Ovary (tissue), 9 donors: ENCODE results near the gene SIL1. TPM values are rescaled to one million over a fixed set of nuclear protein-coding genes. Genes with fewer than 3 reads are reported as not detected.

Source experiments
- DNase-seq, 5 donors: peaks; one replicate each; pipeline ENCODE4 v3.0.0-alpha.2; 2019 to 2020
- H3K27ac ChIP-seq, 2 donors: fragments of 200-600 bp; one replicate each; pipeline versions ENCODE4 v1.5.1 to v1.8.0; 2019 to 2022
- H3K27me3 ChIP-seq: fragments of 200-600 bp; one replicate; pipeline ENCODE4 v1.8.0; 2022
- H3K36me3 ChIP-seq: fragments of 200-600 bp; sonication (generic); one replicate; pipeline ENCODE4 v1.5.1; 2019
- H3K4me1 ChIP-seq: one replicate; pipeline ENCODE4 v1.8.1; 2013; ENCODE audit warnings: mild to moderate bottlenecking, moderate library complexity; ENCODE audit not compliant: insufficient read depth
- H3K4me3 ChIP-seq: fragments of 200-600 bp; sonication (generic); one replicate; pipeline ENCODE4 v1.5.1; 2017
- H3K9me3 ChIP-seq, 2 donors: fragments of 200-600 bp in 1 of 2; sonication (generic) in 1 of 2; one replicate each; pipeline versions ENCODE4 v1.5.1 to v1.8.1; 2013 to 2019; ENCODE audit warnings: mild to moderate bottlenecking in 1 of 2, moderate library complexity in 1 of 2
- EP300 ChIP-seq: sonication (generic); formaldehyde crosslinking; IDR thresholded peaks from one replicate; pipeline ENCODE4 v1.6.1; 2017; ENCODE audit warnings: antibody characterized with exemption
- POLR2A ChIP-seq: fragments of 450-650 bp; IDR thresholded peaks from one replicate; pipeline ENCODE4 v1.6.1; 2017; ENCODE audit warnings: antibody characterized with exemption, mild to moderate bottlenecking, moderate library complexity
- WGBS, 3 donors: extraction: QIAGEN DNeasy Blood & Tissue Kit in 1 of 3; methylation state at CpG; one replicate each; pipeline versions ENCODE4 v1.1.5 to v1.1.7; 2013 to 2017; 5-methylcytosine and 5-hydroxymethylcytosine counted together
- intact Hi-C, 4 donors: fragments of 100-400 bp; cut with DNase I; formaldehyde crosslinking; loops; one replicate each; pipeline versions ENCODE4 v1.11.0 to v1.15.1; 2022 to 2023
- polyA plus RNA-seq, 2 donors: library from polyadenylated mRNA; stranded (reverse); fragments of 200-250 nt in 1 of 2; fragments of 350-450 nt in 1 of 2; fragmentation: Illumina TruSeq in 1 of 2; extraction: RNeasy Lipid Tissue Mini Kit (QIAGEN cat#74804) in 1 of 2; gene quantifications; one replicate each; pipeline ENCODE4 v1.2.3, GENCODE V29; 2013 to 2014
- total RNA-seq, 7 donors: library from RNA; depleted of rRNA in 2 of 7; stranded (reverse); fragments of >200 nt in 2 of 7; fragmentation: NEBNext Ultra II Directional in 3 of 7; extraction: Animal tissue kit (Norgen Biotek cat#: 25700) in 3 of 7; gene quantifications; one replicate each; pipeline versions ENCODE4 v1.1.0 to v1.2.4, GENCODE V29; 2016 to 2023
- TF ChIP-seq, protein P1 (sequence below), 3 donors: fragments of 450-650 bp in 2 of 3; fragments of 200-600 bp in 1 of 3; IDR thresholded peaks; one replicate each; pipeline versions ENCODE4 v1.5.1 to v1.8.0; 2016 to 2022; ENCODE audit warnings: antibody characterized with exemption in 3 of 3, mild to moderate bottlenecking in 1 of 3
- donor health status: DM: no; HTN: no; CAD: no; lungs with moderate emphysema.
- donor health status: DM: no; HTN: no; CAD: no.
- donor health status: Bipolar disorder and iron deficiency.
- donor health status: DM: yes; HTN: yes; CAD: no.
- donor health status: DM: no; HTN: no; CAD: no.
- donor health status: DM: yes; HTN: yes; CAD: no.

Gene SIL1
- total and polyA plus RNA-seq, 9 donors, result 15.7 to 93.0 (median 34.9) TPM

- H3K9me3 ChIP-seq, result no peaks in the 10 kb centered on the region
- no peak overlapping the region for H3K27ac ChIP-seq
- 91 to 96% (median 96%) methylated on average over 3 of the region's 3 CpGs for WGBS, 3 donors
- H3K4me3 ChIP-seq, result no peak overlapping the region
- no peaks in the 10 kb centered on the region for H3K4me1 ChIP-seq
- TF ChIP-seq EP300, result no peak
- TF ChIP-seq, protein P1, sequence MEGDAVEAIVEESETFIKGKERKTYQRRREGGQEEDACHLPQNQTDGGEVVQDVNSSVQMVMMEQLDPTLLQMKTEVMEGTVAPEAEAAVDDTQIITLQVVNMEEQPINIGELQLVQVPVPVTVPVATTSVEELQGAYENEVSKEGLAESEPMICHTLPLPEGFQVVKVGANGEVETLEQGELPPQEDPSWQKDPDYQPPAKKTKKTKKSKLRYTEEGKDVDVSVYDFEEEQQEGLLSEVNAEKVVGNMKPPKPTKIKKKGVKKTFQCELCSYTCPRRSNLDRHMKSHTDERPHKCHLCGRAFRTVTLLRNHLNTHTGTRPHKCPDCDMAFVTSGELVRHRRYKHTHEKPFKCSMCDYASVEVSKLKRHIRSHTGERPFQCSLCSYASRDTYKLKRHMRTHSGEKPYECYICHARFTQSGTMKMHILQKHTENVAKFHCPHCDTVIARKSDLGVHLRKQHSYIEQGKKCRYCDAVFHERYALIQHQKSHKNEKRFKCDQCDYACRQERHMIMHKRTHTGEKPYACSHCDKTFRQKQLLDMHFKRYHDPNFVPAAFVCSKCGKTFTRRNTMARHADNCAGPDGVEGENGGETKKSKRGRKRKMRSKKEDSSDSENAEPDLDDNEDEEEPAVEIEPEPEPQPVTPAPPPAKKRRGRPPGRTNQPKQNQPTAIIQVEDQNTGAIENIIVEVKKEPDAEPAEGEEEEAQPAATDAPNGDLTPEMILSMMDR (IDR thresholded peaks at IDR 0.05), result no peak
- no peak for TF ChIP-seq POLR2A
- DNase-seq, result no peak
- intact Hi-C loops, result no loop called here
- no peaks in the 10 kb centered on the region for H3K27me3 ChIP-seq
- H3K36me3 ChIP-seq, result no peaks in the 10 kb centered on the region
These were observed 34.1 kb downstream of the SIL1 start for GRCh38 chr5:139164020-139164419.

GRCh38 chr5:139162448-139162847, 35.7 kb downstream of the SIL1 start:
- 82 to 86% (median 85%) methylated on average over 4 of the region's 4 CpGs for WGBS, 3 donors
- Histone ChIP-seq H3K36me3 (no peaks in the 10 kb centered on the region), H3K27ac (no peak overlapping the region), H3K4me1 (no peaks in the 10 kb centered on the region), H3K4me3 (no peak overlapping the region), H3K9me3 (no peaks in the 10 kb centered on the region), H3K27me3 (no peaks in the 10 kb centered on the region)
- DNase-seq, result no peak
- intact Hi-C loops, result no loop called here
- no peak for TF ChIP-seq EP300
- TF ChIP-seq, protein P1 (IDR thresholded peaks at IDR 0.05), result no peak
- TF ChIP-seq POLR2A, result no peak

DNA sequence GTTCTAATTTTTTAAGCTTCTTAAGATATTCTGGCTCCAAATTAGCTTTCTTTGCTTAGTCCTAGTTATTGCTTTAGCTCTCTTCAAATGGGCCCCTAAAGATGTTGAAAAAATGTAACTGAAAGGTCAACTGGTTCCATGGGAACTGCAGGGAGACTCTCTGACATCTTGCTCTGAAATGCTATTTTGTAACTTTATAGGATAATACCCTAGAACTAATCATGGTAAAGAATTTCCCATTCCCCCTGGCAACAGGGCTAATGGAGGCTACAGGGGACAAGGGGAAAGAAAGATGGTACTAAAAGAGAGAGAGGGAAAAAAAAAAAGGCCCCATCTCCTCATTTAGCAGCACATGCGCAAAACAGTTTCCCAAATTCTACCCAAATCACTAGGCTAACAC, 39.4 kb downstream of the SIL1 start:
- intact Hi-C loops, result no loop called here
- Histone ChIP-seq H3K4me1 (peaks cover 2% of the 10 kb centered on the region), H3K36me3 (no peaks in the 10 kb centered on the region), H3K27me3 (no peaks in the 10 kb centered on the region), H3K9me3 (no peaks in the 10 kb centered on the region), H3K27ac (no peak overlapping the region), H3K4me3 (no peak overlapping the region)
- DNase-seq, result no peak
- 94 to 100% (median 100%) methylated on average over 1 of the region's 1 CpG for whole genome bisulfite sequencing, 3 donors
- TF ChIP-seq POLR2A (no peak), EP300 (no peak)
- TF ChIP-seq, protein P1 (IDR thresholded peaks at IDR 0.05), result no peak

DNA sequence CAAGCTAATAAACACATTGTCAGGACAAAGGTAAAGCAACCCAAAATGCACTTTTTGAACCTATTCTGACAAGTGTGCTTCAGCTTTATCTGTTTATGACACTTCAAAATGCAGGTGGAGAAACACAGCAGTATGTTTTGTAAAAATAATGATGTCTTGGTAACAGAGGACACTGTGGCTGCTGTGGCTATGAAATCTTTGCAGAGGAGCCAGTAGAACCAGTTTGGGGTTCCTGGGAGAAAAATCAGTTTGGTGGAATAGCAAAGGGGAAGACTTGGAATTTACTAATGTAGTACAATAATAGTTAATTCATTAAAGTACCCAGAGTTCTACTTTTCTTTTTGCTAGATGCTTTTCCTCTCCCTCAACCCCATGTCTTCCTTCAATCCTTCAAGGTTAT, 40.6 kb downstream of the SIL1 start:
- no peak for DNase-seq
- intact Hi-C loops, result loop anchor here in 1 of 4 donors (2.0 kb wide), 1 partner anchor 15 kb away; no protein-coding TSS in a partner anchor
- H3K27ac ChIP-seq, result no peak overlapping the region

More for the DNA sequence above, 40.6 kb downstream of the SIL1 start:
- no peak for TF ChIP-seq POLR2A
- TF ChIP-seq, protein P1 (IDR thresholded peaks at IDR 0.05), result no peak
- no peak for TF ChIP-seq EP300
- Histone ChIP-seq H3K9me3 (no peaks in the 10 kb centered on the region), H3K4me1 (peaks cover 2% of the 10 kb centered on the region), H3K27me3 (no peaks in the 10 kb centered on the region), H3K4me3 (no peak overlapping the region), H3K36me3 (no peaks in the 10 kb centered on the region)
